Cardiac fibroblast (primary cell): ENCODE results near the gene UBN2.

ENCODE experiments used
- DNase-seq, 2 donors: peaks; one replicate each; pipeline versions ENCODE4 v3.0.0 to v3.0.0-alpha.2; 2010; ENCODE audit warnings: low read depth in 2 of 2
- H3K4me3 ChIP-seq, 2 donors: replicated peaks in 1 of 2; 1 replicate in 1 of 2; 2 replicates in 1 of 2; pipeline ENCODE4 v1.5.1; 2011; ENCODE audit warnings: low read depth in 2 of 2, low read length in 2 of 2, mild to moderate bottlenecking in 2 of 2, moderate library complexity in 1 of 2
- TF ChIP-seq, protein P1 (sequence below): IDR thresholded peaks from one replicate; pipeline ENCODE4 v1.5.1; 2011; ENCODE audit warnings: low read depth, mild to moderate bottlenecking, low read length, inconsistent platforms

UBN2 gene

DNA sequence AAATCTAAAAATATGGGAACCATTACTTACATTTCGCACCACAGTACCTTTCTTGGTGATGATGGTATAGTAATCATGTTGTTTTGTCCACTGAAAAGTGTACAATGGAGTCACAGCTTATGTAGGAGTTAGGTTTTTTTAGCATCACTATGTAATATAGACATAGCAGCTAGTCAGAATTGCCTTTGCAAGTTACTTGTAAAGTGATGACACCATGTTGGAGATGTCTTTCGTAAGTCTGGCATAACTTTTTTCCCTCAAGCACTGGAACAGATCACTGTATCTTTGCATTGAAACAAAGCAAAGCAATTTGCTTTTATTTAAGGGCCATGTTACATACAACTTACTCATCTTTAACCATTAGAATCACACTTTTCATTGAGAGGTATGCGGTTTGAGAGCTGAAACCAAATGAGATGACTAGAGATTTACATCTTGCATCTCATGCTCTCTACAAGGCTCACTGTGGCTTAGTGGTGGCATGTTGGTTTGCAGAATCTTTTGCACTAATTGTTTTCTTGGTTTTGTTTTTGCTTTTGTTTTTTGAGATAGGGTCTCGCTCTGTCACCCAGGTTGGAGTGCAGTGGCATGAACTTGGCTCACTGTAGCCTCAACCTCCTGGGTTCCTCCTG is 18.3 kb downstream of the UBN2 start:
- DNase-seq = no peak
- H3K4me3 ChIP-seq = no peak overlapping the region
- TF ChIP-seq, protein P1, sequence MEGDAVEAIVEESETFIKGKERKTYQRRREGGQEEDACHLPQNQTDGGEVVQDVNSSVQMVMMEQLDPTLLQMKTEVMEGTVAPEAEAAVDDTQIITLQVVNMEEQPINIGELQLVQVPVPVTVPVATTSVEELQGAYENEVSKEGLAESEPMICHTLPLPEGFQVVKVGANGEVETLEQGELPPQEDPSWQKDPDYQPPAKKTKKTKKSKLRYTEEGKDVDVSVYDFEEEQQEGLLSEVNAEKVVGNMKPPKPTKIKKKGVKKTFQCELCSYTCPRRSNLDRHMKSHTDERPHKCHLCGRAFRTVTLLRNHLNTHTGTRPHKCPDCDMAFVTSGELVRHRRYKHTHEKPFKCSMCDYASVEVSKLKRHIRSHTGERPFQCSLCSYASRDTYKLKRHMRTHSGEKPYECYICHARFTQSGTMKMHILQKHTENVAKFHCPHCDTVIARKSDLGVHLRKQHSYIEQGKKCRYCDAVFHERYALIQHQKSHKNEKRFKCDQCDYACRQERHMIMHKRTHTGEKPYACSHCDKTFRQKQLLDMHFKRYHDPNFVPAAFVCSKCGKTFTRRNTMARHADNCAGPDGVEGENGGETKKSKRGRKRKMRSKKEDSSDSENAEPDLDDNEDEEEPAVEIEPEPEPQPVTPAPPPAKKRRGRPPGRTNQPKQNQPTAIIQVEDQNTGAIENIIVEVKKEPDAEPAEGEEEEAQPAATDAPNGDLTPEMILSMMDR = no peak

DNA sequence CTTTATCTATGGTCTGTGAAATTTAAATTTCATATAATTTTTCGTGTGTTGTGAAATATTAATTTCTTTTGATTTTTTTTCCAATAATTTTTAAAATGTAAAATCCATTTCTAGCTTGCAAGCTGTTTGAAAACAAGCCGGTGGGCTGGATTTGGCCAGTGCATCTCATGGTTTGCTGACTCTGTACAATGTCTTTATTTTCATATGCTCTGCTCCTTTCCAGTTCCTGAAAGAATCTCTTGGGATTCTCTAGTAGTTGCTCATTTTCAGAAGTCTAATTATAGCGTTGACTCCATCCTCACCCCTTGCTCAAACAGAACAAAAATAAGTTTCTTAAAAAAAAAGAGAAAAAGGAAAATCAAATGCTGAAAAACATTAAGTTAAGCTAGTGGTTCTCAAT is 21.4 kb downstream of the UBN2 start:
- H3K4me3 ChIP-seq = no peak overlapping the region
- peak; percentile 16 to 52 for DNase-seq
- TF ChIP-seq, protein P1 = no peak

DNA sequence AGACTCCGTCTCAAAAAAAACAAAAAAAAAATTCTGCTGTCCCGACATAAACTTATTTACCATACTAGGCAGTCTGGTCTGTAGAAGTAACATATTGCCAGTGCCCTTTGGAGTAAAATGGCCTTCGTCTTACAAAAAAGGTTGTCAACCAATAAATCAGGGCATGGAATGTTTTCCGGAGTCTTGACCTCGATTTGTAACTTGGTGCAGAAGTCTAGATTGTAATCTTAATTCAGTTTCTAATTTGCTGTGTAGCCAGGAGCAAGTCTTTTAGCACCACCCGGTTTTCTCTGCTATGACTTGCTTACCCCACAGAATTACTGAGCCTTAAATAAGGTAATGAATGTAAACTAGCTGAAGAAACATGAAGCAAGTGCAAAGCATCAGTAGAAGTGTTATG is 23.2 kb downstream of the UBN2 start:
- H3K4me3 ChIP-seq = no peak overlapping the region
- TF ChIP-seq, protein P1 = no peak
- no peak for DNase-seq

DNA sequence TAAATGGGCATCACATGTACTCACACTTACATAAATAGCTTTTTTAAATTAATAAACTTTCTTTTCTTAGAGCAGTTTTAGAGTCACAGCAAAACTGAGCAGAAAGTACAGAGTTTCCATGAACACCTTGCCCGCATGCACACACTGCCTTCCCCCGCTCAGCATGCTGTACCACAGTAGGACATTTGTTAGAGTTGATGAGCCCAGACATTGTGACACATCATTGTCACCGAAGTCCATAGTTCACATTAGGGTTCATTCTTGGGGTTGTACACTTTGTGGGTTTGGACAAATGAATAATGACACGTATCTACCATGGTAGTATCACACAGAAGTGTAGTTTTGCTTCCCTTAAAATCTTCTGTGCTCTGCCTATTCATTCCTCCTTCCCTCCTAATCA is 23.7 kb downstream of the UBN2 start:
- TF ChIP-seq, protein P1 = no peak
- no peak for DNase-seq
- H3K4me3 ChIP-seq = no peak overlapping the region

DNA sequence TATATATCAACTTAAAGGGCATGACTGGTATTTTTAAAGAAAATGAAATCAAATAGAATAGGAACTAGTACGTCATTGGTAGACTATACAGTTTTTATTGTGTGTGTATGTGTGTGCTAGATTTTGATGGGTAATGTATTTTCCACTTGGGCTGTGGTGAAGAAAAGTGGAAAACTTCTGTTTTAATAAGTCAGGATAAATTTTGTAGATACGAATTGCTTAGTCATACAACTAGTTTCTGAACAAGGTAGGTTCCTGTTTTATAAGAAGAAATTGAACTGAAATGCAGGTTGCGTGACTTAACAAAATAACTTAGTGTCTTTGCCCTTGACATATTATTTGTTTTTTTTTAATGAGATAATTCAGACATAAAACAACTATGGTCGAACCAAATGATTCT is 24.3 kb downstream of the UBN2 start:
- no peak overlapping the region for H3K4me3 ChIP-seq
- TF ChIP-seq, protein P1 = no peak
- no peak for DNase-seq

DNA sequence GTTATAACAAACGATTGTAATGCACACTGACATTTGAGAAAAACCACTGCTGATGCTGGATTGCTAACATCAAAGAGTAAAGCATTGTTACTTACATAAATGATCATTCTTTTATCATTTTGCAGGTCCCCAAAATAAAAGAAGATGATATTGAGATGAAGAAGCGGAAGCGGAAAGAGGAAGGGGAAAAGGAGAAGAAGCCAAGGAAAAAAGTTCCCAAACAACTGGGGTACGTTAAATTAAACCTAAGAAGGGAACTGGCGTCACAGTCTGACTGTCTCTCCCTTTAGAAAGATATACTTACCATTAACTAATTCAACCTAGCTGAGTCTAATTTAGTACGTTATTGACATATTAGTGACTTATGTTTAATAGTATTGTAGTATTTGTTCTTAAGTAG is 28.1 kb downstream of the UBN2 start:
- no peak overlapping the region for H3K4me3 ChIP-seq
- TF ChIP-seq, protein P1 = no peak
- no peak for DNase-seq

DNA sequence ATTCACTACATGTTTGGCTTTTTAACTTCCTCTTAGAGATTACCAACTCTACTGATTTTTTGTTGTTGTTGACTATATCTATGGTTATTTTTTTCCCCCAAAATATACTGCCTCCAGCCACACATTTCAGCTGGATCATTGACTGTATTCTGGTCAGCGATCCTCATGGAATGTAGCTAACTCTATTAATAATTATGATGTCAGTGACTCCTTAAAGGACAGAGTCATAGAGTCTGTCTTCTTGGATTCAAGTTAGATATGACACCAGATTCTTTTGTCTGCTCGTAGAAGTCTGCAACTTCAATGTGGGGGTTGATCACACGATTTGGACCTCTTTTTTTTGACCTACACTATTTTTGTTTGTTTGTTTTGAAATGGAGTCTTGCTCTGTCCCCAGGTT is 33.2 kb downstream of the UBN2 start:
- DNase-seq = no peak
- H3K4me3 ChIP-seq = no peak overlapping the region
- TF ChIP-seq, protein P1 = no peak
